ENCODE data around the gene IFI6. TPM values are rescaled to one million over a fixed set of nuclear protein-coding genes. Genes with fewer than 3 reads are reported as not detected.

The IFI6 gene
- total RNA-seq, 2 donors from 2014 or later: 32.3 to 43.7 TPM

GRCh38 chr1:27662707-27663393 is 9.1 kb downstream of the IFI6 start:
- Mint-ChIP-seq H3K36me3 (ENCODE audit: low read depth) (no peaks in the 10 kb centered on the region), H3K27me3 (no peaks in the 10 kb centered on the region), H3K27ac (peak overlapping the region; percentile 99), H3K4me1 (peaks cover 35% of the 10 kb centered on the region), H3K9me3 (no peaks in the 10 kb centered on the region), H3K4me3 (peak overlapping the region; percentile 94)
- peak; percentile 74 for ATAC-seq (replicated peaks)

- no peaks in the 10 kb centered on the region for H3K27me3 Mint-ChIP-seq
- peak overlapping the region; percentile 99 for H3K27ac Mint-ChIP-seq
- H3K4me1 Mint-ChIP-seq: peaks cover 35% of the 10 kb centered on the region
- ATAC-seq (replicated peaks): no peak
- H3K36me3 Mint-ChIP-seq (ENCODE audit: low read depth): no peaks in the 10 kb centered on the region
- H3K9me3 Mint-ChIP-seq: no peaks in the 10 kb centered on the region
- H3K4me3 Mint-ChIP-seq: peak overlapping the region; percentile 94
Measured at GRCh38 chr1:27662261-27662660, 9.7 kb downstream of the IFI6 start.

GRCh38 chr1:27661412-27662075 is 10.4 kb downstream of the IFI6 start:
- H3K27ac Mint-ChIP-seq: peak overlapping the region; percentile 50
- no peak for ATAC-seq (replicated peaks)
- no peaks in the 10 kb centered on the region for H3K9me3 Mint-ChIP-seq
- no peaks in the 10 kb centered on the region for H3K36me3 Mint-ChIP-seq (ENCODE audit: low read depth)
- peak overlapping the region; percentile 80 for H3K4me3 Mint-ChIP-seq
- H3K27me3 Mint-ChIP-seq: no peaks in the 10 kb centered on the region
- peaks cover 35% of the 10 kb centered on the region for H3K4me1 Mint-ChIP-seq

- no peaks in the 10 kb centered on the region for H3K27me3 Mint-ChIP-seq
- peaks cover 42% of the 10 kb centered on the region for H3K4me1 Mint-ChIP-seq
- no peaks in the 10 kb centered on the region for H3K9me3 Mint-ChIP-seq
- ATAC-seq (replicated peaks): no peak
- peak overlapping the region; percentile 83 for H3K27ac Mint-ChIP-seq
- peak overlapping the region; percentile 80 for H3K4me3 Mint-ChIP-seq
- H3K36me3 Mint-ChIP-seq (ENCODE audit: low read depth): no peaks in the 10 kb centered on the region
Measured at GRCh38 chr1:27660300-27660835, 11.6 kb downstream of the IFI6 start.

GRCh38 chr1:27659497-27660299 is 12.3 kb downstream of the IFI6 start:
- peak; percentile 82 for ATAC-seq (replicated peaks)
- no peaks in the 10 kb centered on the region for H3K36me3 Mint-ChIP-seq (ENCODE audit: low read depth)
- peak overlapping the region; percentile 83 for H3K27ac Mint-ChIP-seq
- peaks cover 48% of the 10 kb centered on the region for H3K4me1 Mint-ChIP-seq
- H3K9me3 Mint-ChIP-seq: no peaks in the 10 kb centered on the region
- no peaks in the 10 kb centered on the region for H3K27me3 Mint-ChIP-seq
- H3K4me3 Mint-ChIP-seq: peak overlapping the region; percentile 80

GRCh38 chr1:27658951-27659496 is 13.0 kb downstream of the IFI6 start:
- H3K27me3 Mint-ChIP-seq: no peaks in the 10 kb centered on the region
- peak; percentile 6 for ATAC-seq (replicated peaks)
- H3K4me3 Mint-ChIP-seq: peak overlapping the region; percentile 80
- peaks cover 48% of the 10 kb centered on the region for H3K4me1 Mint-ChIP-seq
- no peaks in the 10 kb centered on the region for H3K9me3 Mint-ChIP-seq
- H3K27ac Mint-ChIP-seq: peak overlapping the region; percentile 83
- H3K36me3 Mint-ChIP-seq (ENCODE audit: low read depth): no peaks in the 10 kb centered on the region

GRCh38 chr1:27656157-27656893 is 15.7 kb downstream of the IFI6 start:
- ATAC-seq (replicated peaks): peak; percentile 38
- no peak overlapping the region for H3K4me3 Mint-ChIP-seq
- peak overlapping the region; percentile 67 for H3K27ac Mint-ChIP-seq
- peaks cover 32% of the 10 kb centered on the region for H3K4me1 Mint-ChIP-seq
- H3K36me3 Mint-ChIP-seq (ENCODE audit: low read depth): no peaks in the 10 kb centered on the region
- no peaks in the 10 kb centered on the region for H3K9me3 Mint-ChIP-seq
- no peaks in the 10 kb centered on the region for H3K27me3 Mint-ChIP-seq

- H3K4me3 Mint-ChIP-seq: no peak overlapping the region
- no peaks in the 10 kb centered on the region for H3K36me3 Mint-ChIP-seq (ENCODE audit: low read depth)
- peaks cover 32% of the 10 kb centered on the region for H3K4me1 Mint-ChIP-seq
- H3K9me3 Mint-ChIP-seq: no peaks in the 10 kb centered on the region
- no peak for ATAC-seq (replicated peaks)
- H3K27me3 Mint-ChIP-seq: no peaks in the 10 kb centered on the region
- peak overlapping the region; percentile 84 for H3K27ac Mint-ChIP-seq
Measured at GRCh38 chr1:27655151-27655937, 16.6 kb downstream of the IFI6 start.

GRCh38 chr1:27652111-27652864 is 19.7 kb downstream of the IFI6 start:
- no peaks in the 10 kb centered on the region for H3K36me3 Mint-ChIP-seq (ENCODE audit: low read depth)
- H3K4me3 Mint-ChIP-seq: no peak overlapping the region
- peaks cover 23% of the 10 kb centered on the region for H3K4me1 Mint-ChIP-seq
- H3K27me3 Mint-ChIP-seq: no peaks in the 10 kb centered on the region
- ATAC-seq (replicated peaks): no peak
- H3K9me3 Mint-ChIP-seq: no peaks in the 10 kb centered on the region
- H3K27ac Mint-ChIP-seq: peak overlapping the region; percentile 74

GRCh38 chr1:27650539-27651175 is 21.3 kb downstream of the IFI6 start:
- no peaks in the 10 kb centered on the region for H3K27me3 Mint-ChIP-seq
- H3K36me3 Mint-ChIP-seq (ENCODE audit: low read depth): no peaks in the 10 kb centered on the region
- peak; percentile 80 for ATAC-seq (replicated peaks)
- peaks cover 18% of the 10 kb centered on the region for H3K4me1 Mint-ChIP-seq
- peak overlapping the region; percentile 43 for H3K27ac Mint-ChIP-seq
- no peaks in the 10 kb centered on the region for H3K9me3 Mint-ChIP-seq
- H3K4me3 Mint-ChIP-seq: peak overlapping the region; percentile 23

GRCh38 chr1:27650171-27650538 is 21.8 kb downstream of the IFI6 start:
- peak overlapping the region; percentile 23 for H3K4me3 Mint-ChIP-seq
- no peaks in the 10 kb centered on the region for H3K27me3 Mint-ChIP-seq
- peak; percentile 53 for ATAC-seq (replicated peaks)
- peak overlapping the region; percentile 43 for H3K27ac Mint-ChIP-seq
- no peaks in the 10 kb centered on the region for H3K36me3 Mint-ChIP-seq (ENCODE audit: low read depth)
- H3K4me1 Mint-ChIP-seq: peaks cover 14% of the 10 kb centered on the region
- no peaks in the 10 kb centered on the region for H3K9me3 Mint-ChIP-seq

- peak overlapping the region; percentile 15 for H3K27ac Mint-ChIP-seq
- ATAC-seq (replicated peaks): no peak
- H3K9me3 Mint-ChIP-seq: no peaks in the 10 kb centered on the region
- H3K27me3 Mint-ChIP-seq: no peaks in the 10 kb centered on the region
- H3K36me3 Mint-ChIP-seq (ENCODE audit: low read depth): no peaks in the 10 kb centered on the region
- H3K4me3 Mint-ChIP-seq: no peak overlapping the region
- H3K4me1 Mint-ChIP-seq: peaks cover 11% of the 10 kb centered on the region
Measured at GRCh38 chr1:27649306-27649635, 22.7 kb downstream of the IFI6 start.

All from activated T-helper 17 cell treated with anti-CD3 and anti-CD28 coated beads, Interleukin-2, amount 50 U/mL, for 72 hours (primary cell).